CD4-positive, alpha-beta T cell (primary cell): ENCODE results near the gene NAPG. TPM values are rescaled to one million over a fixed set of nuclear protein-coding genes. Genes with fewer than 3 reads are reported as not detected.

Experiments used
- ATAC-seq: fragments of 200-7000 bp; cut with Tn5 transposase; one replicate; pipeline ENCODE4 v1.10.0; 2022; ENCODE audit warnings: mild to moderate bottlenecking; ENCODE audit not compliant: poor library complexity
- CTCF ChIA-PET: fragments of 350-600 bp; sonication (Branson Sonifier 250); formaldehyde crosslinking; loops from one replicate; lab custom pipeline; 2021; ENCODE audit warnings: antibody characterized with exemption, inconsistent platforms; lab: Charles Lee
- POLR2A ChIA-PET: fragments of 350-600 bp; sonication (Branson Sonifier 250); formaldehyde crosslinking; loops from one replicate; lab custom pipeline; 2021; ENCODE audit warnings: antibody characterized with exemption, inconsistent platforms; lab: Charles Lee
- DNase-seq, 14 experiments: peaks; one replicate each; pipeline ENCODE4 v3.0.0-alpha.2; 2013 to 2020; ENCODE audit warnings: mixed read lengths in 2 of 14
- H3K27ac ChIP-seq, 2 donors: one replicate each; pipeline versions ENCODE4 v1.5.1 to v1.7.0; 2013; ENCODE audit warnings: low read length in 2 of 2, low read depth in 1 of 2, mild to moderate bottlenecking in 1 of 2
- H3K27me3 ChIP-seq, 2 experiments: 1 replicate in 1 of 2; 2 replicates in 1 of 2; pipeline versions ENCODE4 v1.6.1 to v1.7.0; 2013; ENCODE audit warnings: low read length in 2 of 2, control low read depth in 1 of 2, mild to moderate bottlenecking in 1 of 2, moderate library complexity in 1 of 2; ENCODE audit not compliant: insufficient read depth in 2 of 2, control insufficient read depth in 1 of 2
- H3K36me3 ChIP-seq: one replicate; pipeline ENCODE4 v1.6.1; 2013; ENCODE audit warnings: low read length, control low read depth; ENCODE audit not compliant: insufficient read depth
- H3K4me1 ChIP-seq: one replicate; pipeline ENCODE4 v1.6.1; 2013; ENCODE audit warnings: low read length, control low read depth; ENCODE audit not compliant: insufficient read depth
- H3K4me3 ChIP-seq: one replicate; pipeline ENCODE4 v1.5.1; 2013; ENCODE audit warnings: mild to moderate bottlenecking, low read length, moderate library complexity
- H3K9me3 ChIP-seq, 2 experiments: 1 replicate in 1 of 2; 2 replicates in 1 of 2; pipeline versions ENCODE4 v1.6.1 to v1.7.0; 2013; ENCODE audit warnings: low read length in 2 of 2, mild to moderate bottlenecking in 2 of 2, control low read depth in 1 of 2, moderate library complexity in 1 of 2; ENCODE audit not compliant: control insufficient read depth in 1 of 2, insufficient read depth in 1 of 2
- H3K27ac Mint-ChIP-seq: one replicate; pipeline ENCODE4 v1.8.0; 2020; ENCODE audit warnings: mixed read lengths
- H3K27me3 Mint-ChIP-seq: one replicate; pipeline ENCODE4 v1.8.0; 2021; ENCODE audit warnings: mixed read lengths
- H3K36me3 Mint-ChIP-seq: one replicate; pipeline ENCODE4 v1.8.0; 2021; ENCODE audit warnings: low read depth, mixed read lengths
- H3K4me1 Mint-ChIP-seq: one replicate; pipeline ENCODE4 v1.8.0; 2021; ENCODE audit warnings: low read depth, mixed read lengths
- H3K4me3 Mint-ChIP-seq: one replicate; pipeline ENCODE4 v1.8.0; 2020; ENCODE audit warnings: mild to moderate bottlenecking, mixed read lengths
- H3K9me3 Mint-ChIP-seq: one replicate; pipeline ENCODE4 v1.8.0; 2020; ENCODE audit warnings: mixed read lengths
- intact Hi-C, 2 experiments: fragments of 100-400 bp; cut with DNase I in 1 of 2; cut with micrococcal nuclease in 1 of 2; formaldehyde crosslinking; loops; one replicate each; pipeline versions ENCODE4 v1.15.1 to v1.9.0; 2023 to 2025; cut with DNase I, micrococcal nuclease
- total RNA-seq, 174 experiments: library from RNA in 2 of 174; stranded (reverse) in 2 of 174; gene quantifications; one replicate each; pipeline ENCODE4 v1.2.3 and lab custom pipeline; 2021 to 2026
- TF ChIP-seq, protein P1 (sequence below): fragments of 200-600 bp; IDR thresholded peaks from one replicate; pipeline ENCODE4 v1.8.0; 2022; ENCODE audit warnings: antibody characterized with exemption, mild to moderate bottlenecking

NAPG gene
- total RNA-seq, 2 experiments from 2014 or later, result 25.9 to 27.3 TPM

DNA sequence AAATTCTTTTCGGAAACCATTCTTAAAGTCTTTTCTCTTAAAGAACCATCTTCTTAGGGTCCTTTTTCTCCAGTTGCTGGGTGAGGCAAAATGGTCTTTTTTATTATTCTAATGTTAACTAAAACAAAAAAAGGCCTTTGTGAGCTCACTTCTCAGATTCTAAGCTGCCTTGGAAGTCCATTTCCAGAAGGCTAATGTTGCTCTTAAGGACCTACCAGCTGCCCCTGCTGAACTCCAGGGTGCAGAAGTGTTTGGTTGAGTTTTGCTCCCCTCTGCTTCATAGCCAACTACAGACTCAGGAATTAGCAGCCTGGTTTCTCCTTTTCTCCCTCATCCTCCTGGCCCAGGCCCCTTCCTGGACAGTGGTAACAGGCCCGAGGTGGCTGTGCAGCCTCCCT is 48.0 kb upstream of the NAPG start:
- H3K27ac Mint-ChIP-seq, result no peak overlapping the region
- no peaks in the 10 kb centered on the region for H3K36me3 Mint-ChIP-seq
- H3K4me1 ChIP-seq, result no peaks in the 10 kb centered on the region
- no peak for ATAC-seq
- no peak overlapping the region for H3K4me3 Mint-ChIP-seq
- no peak overlapping the region for H3K4me3 ChIP-seq
- H3K27ac ChIP-seq, result no peak overlapping the region
- H3K36me3 ChIP-seq, result no peaks in the 10 kb centered on the region
- TF ChIP-seq, protein P1, sequence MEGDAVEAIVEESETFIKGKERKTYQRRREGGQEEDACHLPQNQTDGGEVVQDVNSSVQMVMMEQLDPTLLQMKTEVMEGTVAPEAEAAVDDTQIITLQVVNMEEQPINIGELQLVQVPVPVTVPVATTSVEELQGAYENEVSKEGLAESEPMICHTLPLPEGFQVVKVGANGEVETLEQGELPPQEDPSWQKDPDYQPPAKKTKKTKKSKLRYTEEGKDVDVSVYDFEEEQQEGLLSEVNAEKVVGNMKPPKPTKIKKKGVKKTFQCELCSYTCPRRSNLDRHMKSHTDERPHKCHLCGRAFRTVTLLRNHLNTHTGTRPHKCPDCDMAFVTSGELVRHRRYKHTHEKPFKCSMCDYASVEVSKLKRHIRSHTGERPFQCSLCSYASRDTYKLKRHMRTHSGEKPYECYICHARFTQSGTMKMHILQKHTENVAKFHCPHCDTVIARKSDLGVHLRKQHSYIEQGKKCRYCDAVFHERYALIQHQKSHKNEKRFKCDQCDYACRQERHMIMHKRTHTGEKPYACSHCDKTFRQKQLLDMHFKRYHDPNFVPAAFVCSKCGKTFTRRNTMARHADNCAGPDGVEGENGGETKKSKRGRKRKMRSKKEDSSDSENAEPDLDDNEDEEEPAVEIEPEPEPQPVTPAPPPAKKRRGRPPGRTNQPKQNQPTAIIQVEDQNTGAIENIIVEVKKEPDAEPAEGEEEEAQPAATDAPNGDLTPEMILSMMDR, result no peak
- no peaks in the 10 kb centered on the region for H3K9me3 Mint-ChIP-seq
- no peak for DNase-seq
- H3K9me3 ChIP-seq, result peaks cover 0 to 4% of the 10 kb centered on the region in 2 experiments
- H3K27me3 Mint-ChIP-seq, result peaks cover 38% of the 10 kb centered on the region
- POLR2A ChIA-PET, result no interaction called here
- H3K27me3 ChIP-seq, result peaks cover 13 to 15% of the 10 kb centered on the region in 2 experiments
- intact Hi-C loops, result no loop called here
- no peaks in the 10 kb centered on the region for H3K4me1 Mint-ChIP-seq
- CTCF ChIA-PET, result no interaction called here

- Mint-ChIP-seq H3K27ac (no peak overlapping the region), H3K27me3 (peaks cover 14% of the 10 kb centered on the region), H3K4me3 (no peak overlapping the region), H3K4me1 (no peaks in the 10 kb centered on the region), H3K9me3 (no peaks in the 10 kb centered on the region), H3K36me3 (no peaks in the 10 kb centered on the region)
- Histone ChIP-seq H3K27me3 (peaks cover 6 to 9% of the 10 kb centered on the region in 2 experiments), H3K4me1 (no peaks in the 10 kb centered on the region), H3K27ac (no peak overlapping the region), H3K36me3 (no peaks in the 10 kb centered on the region), H3K4me3 (no peak overlapping the region), H3K9me3 (peaks cover 0 to 4% of the 10 kb centered on the region in 2 experiments)
- TF ChIP-seq, protein P1, result no peak
- DNase-seq (no peak), ATAC-seq (no peak)
- ChIA-PET CTCF (no interaction called here), POLR2A (no interaction called here)
- intact Hi-C loops, result no loop called here
These were observed 44.0 kb upstream of the NAPG start for GRCh38 chr18:10481831-10482230.

DNA sequence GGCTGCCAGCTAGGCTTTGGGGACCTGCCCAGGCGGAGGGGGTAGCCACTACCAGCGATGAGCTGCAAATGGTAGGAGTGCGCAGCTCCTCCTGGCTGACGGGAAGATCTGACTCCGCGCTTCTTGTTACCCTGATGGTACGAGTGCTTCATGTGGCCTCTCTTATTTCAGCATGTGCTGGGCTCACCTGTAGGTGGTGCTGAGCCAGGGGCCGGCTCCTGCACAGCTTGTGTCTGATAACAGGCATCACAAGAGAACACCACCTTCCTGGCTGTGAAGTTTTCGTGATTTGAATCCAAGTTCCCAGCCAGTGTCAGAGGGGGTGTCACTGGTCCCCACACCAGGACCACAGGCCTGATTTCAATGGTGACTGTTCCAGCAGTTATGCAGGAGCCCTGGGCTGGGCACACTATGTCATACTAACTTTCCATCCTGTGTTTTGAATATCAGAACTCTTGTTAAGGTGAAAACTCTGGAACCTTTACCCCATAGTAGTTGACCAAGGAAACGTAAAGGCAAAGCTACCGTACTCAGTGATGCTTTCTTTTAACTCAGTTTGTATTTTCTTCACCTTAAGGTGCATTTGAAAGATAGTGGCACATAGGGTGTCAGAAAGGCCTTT is 43.4 kb upstream of the NAPG start:
- CTCF ChIA-PET, result no interaction called here
- intact Hi-C loops, result no loop called here
- DNase-seq (no peak), ATAC-seq (no peak)
- TF ChIP-seq, protein P1, result no peak
- Histone ChIP-seq H3K27ac (no peak overlapping the region), H3K9me3 (peaks cover 0 to 4% of the 10 kb centered on the region in 2 experiments), H3K27me3 (peaks cover 0 to 9% of the 10 kb centered on the region in 2 experiments), H3K4me3 (no peak overlapping the region), H3K4me1 (no peaks in the 10 kb centered on the region), H3K36me3 (no peaks in the 10 kb centered on the region)
- H3K4me3 Mint-ChIP-seq, result no peak overlapping the region
- no peaks in the 10 kb centered on the region for H3K36me3 Mint-ChIP-seq
- H3K27ac Mint-ChIP-seq, result no peak overlapping the region
- H3K4me1 Mint-ChIP-seq, result no peaks in the 10 kb centered on the region
- POLR2A ChIA-PET, result no interaction called here
- H3K9me3 Mint-ChIP-seq, result no peaks in the 10 kb centered on the region
- H3K27me3 Mint-ChIP-seq, result peaks cover 8% of the 10 kb centered on the region
